Measurements from ENCODE around the gene SETDB1. TPM values are rescaled to one million over a fixed set of nuclear protein-coding genes. Genes with fewer than 3 reads are reported as not detected.

The SETDB1 gene
- total and polyA plus RNA-seq, 2 of the 8 experiments (the other 6 are each of a cell fraction or from before 2014, with no cell fraction given): 27.5 to 48.8 TPM

DNA sequence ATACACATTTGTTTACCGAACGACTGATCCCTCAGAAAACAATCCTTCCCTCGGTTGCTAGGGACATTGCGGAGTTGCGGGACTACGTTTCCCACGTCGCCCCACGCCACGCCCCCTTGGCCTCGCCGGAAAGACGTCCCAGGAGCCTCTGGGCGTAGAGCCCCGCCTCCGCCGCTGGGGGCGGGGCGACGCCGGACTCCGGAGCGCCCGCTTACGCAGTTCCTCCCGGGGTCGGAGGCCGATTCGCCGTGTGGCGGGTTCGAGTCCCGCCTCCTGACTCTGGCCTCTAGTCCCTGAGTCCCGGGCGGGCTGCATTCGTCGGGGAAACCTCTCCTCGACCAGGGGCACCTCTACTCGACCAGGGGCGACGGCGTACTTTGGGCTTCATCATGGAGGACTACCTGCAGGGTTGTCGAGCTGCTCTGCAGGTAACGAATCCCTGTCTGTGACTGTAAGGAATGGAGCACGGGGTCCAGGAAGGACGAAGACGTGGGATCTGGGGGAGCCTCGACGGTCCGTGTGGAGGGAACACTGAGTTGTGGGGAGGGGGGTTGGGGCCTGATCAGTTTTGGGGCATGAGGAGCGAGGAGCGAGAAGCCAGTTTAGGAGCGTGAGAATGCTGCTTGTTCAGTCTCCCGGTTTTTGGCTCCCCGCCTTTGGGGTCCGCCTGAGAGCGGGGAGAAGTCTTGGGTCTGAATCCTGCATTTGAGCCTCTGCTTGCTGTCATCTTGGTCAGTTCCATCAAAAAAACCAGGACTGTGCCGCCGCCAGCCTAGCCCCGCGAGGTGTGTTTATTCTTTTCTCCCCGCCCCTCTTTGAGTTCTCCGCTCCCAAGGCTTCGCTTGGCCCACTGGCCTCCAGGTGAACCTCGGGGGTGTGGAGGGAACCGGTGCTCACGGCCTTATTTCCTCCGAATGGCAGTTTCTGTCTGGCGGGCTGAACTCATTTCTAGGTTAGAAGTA is 82.4 kb downstream of the SETDB1 start, which contains the start of gene PRUNE1:
PRUNE1 (plus strand) TSS at position 206 of the 962 bp plus-strand sequence; CDS start at position 390, 184 bp downstream.
- peak within 1 kb of the TSS; percentile 51 to 80 (median 66) for H3K9ac ChIP-seq (replicated peaks in 1 of 4; ENCODE audit: extremely low read depth in 1 of 4, low read depth in 3 of 4, low read length in 3 of 4)
- H3K4me2 ChIP-seq (ENCODE audit: insufficient read depth in 1 of 2, low read depth in 2 of 2, low read length in 2 of 2): peak within 1 kb of the TSS; percentile 66 to 87
- POLR2A ChIA-PET (ENCODE audit: partially characterized antibody): no interaction called here
- no peak within 1 kb of the TSS for H3K56ac ChIP-seq (replicated peaks; ENCODE audit: insufficient read length, low read depth, low read length)
- WGBS, 2 experiments (ENCODE audit: extremely low coverage in 1 of 2, insufficient coverage in 1 of 2, insufficient read length in 1 of 2, insufficient replicate concordance in 2 of 2, low coverage in 1 of 2, low lambda C conversion rate in 2 of 2, missing lambda C conversion rate in 1 of 2): 2% methylated on average over 69 of the region's 69 CpGs; no CpG with 5 or more reads in 1 of the 2 experiments
- H3K4me3 ChIP-seq (ENCODE audit: extremely low read depth in 1 of 4, insufficient read depth in 2 of 4, low read depth in 3 of 4, low read length in 4 of 4): peak within 1 kb of the TSS; percentile 77 to 94 (median 86)
- peaks cover 0 to 5% of the 10 kb centered on the region in 2 experiments; a peak in 2 of 4 replicates for H3K79me2 ChIP-seq (ENCODE audit: control insufficient read depth in 1 of 2, insufficient read depth in 2 of 2, low read length in 2 of 2)
- H2BK120ac ChIP-seq (replicated peaks; ENCODE audit: low read depth, low read length): no peak within 1 kb of the TSS
- peaks cover 5% of the 10 kb centered on the region for H3K23me2 ChIP-seq (ENCODE audit: low read depth, low read length)
- no peaks in the 10 kb centered on the region for H3K9me3 ChIP-seq (ENCODE audit: insufficient read depth in 2 of 2, low read depth in 1 of 2, low read length in 1 of 2)
- peak within 1 kb of the TSS; percentile 89 for H2AFZ ChIP-seq (ENCODE audit: low read length)
- H2AK5ac ChIP-seq (ENCODE audit: low read depth, low read length): no peak within 1 kb of the TSS; the same call in 1 of the 2 replicates
- CTCF ChIA-PET (ENCODE audit: partially characterized antibody): no interaction called here
- H2BK5ac ChIP-seq (ENCODE audit: low read depth, low read length): peak within 1 kb of the TSS; percentile 38; the same call in 1 of the 2 replicates
- H3K27me3 ChIP-seq (replicated peaks in 1 of 4; ENCODE audit: control insufficient read depth in 3 of 4, extremely low read depth in 1 of 4, insufficient read depth in 3 of 4, low read length in 3 of 4): no peaks in the 10 kb centered on the region
- no peaks in the 10 kb centered on the region for H3K36me3 ChIP-seq (ENCODE audit: control insufficient read depth in 2 of 4, insufficient read depth in 4 of 4, low read length in 3 of 4)
- H3K23ac ChIP-seq (ENCODE audit: insufficient read length): no peak within 1 kb of the TSS
- peak within 1 kb of the TSS; percentile 74 for H4K8ac ChIP-seq (ENCODE audit: extremely low read depth, insufficient read depth, low read length)
- DNase-seq (ENCODE audit: low read depth in 1 of 2, low spot score in 2 of 2) (peak; percentile 91 to 97), FAIRE-seq (peak; percentile 7)
- peak within 1 kb of the TSS; percentile 69 for H4K5ac ChIP-seq (ENCODE audit: insufficient read length, low read depth, low read length)
- H2BK15ac ChIP-seq (ENCODE audit: low read length): no peak within 1 kb of the TSS; the same call in 1 of the 2 replicates
- no peak within 1 kb of the TSS for H3K4ac ChIP-seq (replicated peaks; ENCODE audit: insufficient read length, low read depth, low read length)
- H2BK12ac ChIP-seq (ENCODE audit: low read depth, low read length): peak within 1 kb of the TSS; percentile 33
- H3K4me1 ChIP-seq (replicated peaks in 1 of 4; ENCODE audit: control insufficient read depth in 3 of 4, insufficient read depth in 4 of 4, low read length in 3 of 4): peaks cover 9 to 12% (median 9%) of the 10 kb centered on the region in 4 experiments; a peak in 6 of 7 replicates
- peak within 1 kb of the TSS; percentile 64; the same call in 1 of the 2 replicates for H3K18ac ChIP-seq (ENCODE audit: extremely low read depth, low read length)
- H3K14ac ChIP-seq (ENCODE audit: insufficient read length): no peak within 1 kb of the TSS
- H4K20me1 ChIP-seq (replicated peaks in 1 of 2; ENCODE audit: control insufficient read depth in 1 of 2, insufficient read depth in 2 of 2, low read length in 2 of 2): no peaks in the 10 kb centered on the region
- H3K27ac ChIP-seq (ENCODE audit: low read depth, low read length): peak within 1 kb of the TSS; percentile 53
- H4K91ac ChIP-seq (replicated peaks; ENCODE audit: insufficient read length, low read length): peak within 1 kb of the TSS; percentile 12
- H2BK20ac ChIP-seq (ENCODE audit: low read length): 0 out of 2 replicates have a peak within 1 kb of the TSS, but pooled peaks have one; percentile 3
- no peaks in the 10 kb centered on the region for H3K79me1 ChIP-seq (ENCODE audit: low read depth, low read length)
- TF ChIP-seq HDAC2 (IDR thresholded peaks at IDR 0.05; ENCODE audit: borderline replicate concordance in 1 of 2, low read depth in 2 of 2, low read length in 2 of 2): 0 out of 4 replicates have a peak, but pooled peaks of 1 of the 2 experiments have one; percentile 42
- TF ChIP-seq SP1 (IDR thresholded peaks at IDR 0.05; ENCODE audit: low read depth, low read length): peak; percentile 77; the same call in 1 of the 2 replicates
- peak; percentile 70 for TF ChIP-seq PHF8 (conservative IDR thresholded peaks at IDR 0.05; ENCODE audit: low read depth, low read length)
- peak; percentile 35; the same call in 1 of the 2 replicates for TF ChIP-seq POLR2AphosphoS5 (IDR thresholded peaks at IDR 0.05; ENCODE audit: low read depth, low read length)
- peak; percentile 85 for TF ChIP-seq CREB1 (IDR thresholded peaks at IDR 0.05)
- TF ChIP-seq HDAC6 (IDR thresholded peaks at IDR 0.05; ENCODE audit: low read depth, low read length): no peak
- TF ChIP-seq NRF1 (IDR thresholded peaks at IDR 0.05; ENCODE audit: low read depth, low read length): no peak
- TF ChIP-seq EZH2 (IDR thresholded peaks at IDR 0.05; ENCODE audit: low read depth, low read length, severe bottlenecking): no peak
- peak in 1 of 2 experiments; percentile 35; a peak in 1 of 3 replicates for TF ChIP-seq POLR2A (IDR thresholded peaks at IDR 0.05; ENCODE audit: control extremely low read depth in 1 of 2, low read depth in 2 of 2, low read length in 2 of 2)
- no peak for TF ChIP-seq NANOG (IDR thresholded peaks at IDR 0.05; ENCODE audit: insufficient read depth, low read depth, low read length, poor library complexity, severe bottlenecking)
- TF ChIP-seq CTBP2 (IDR thresholded peaks at IDR 0.05; ENCODE audit: borderline replicate concordance, insufficient read depth, insufficient read length, low read length): no peak

Data from H1 (cell line).